Gastroesophageal sphincter (tissue), 3 donors: ENCODE data around the gene EPB41L3.

ENCODE experiments used
- CTCF ChIP-seq, 4 experiments: fragments of 200-600 bp in 2 of 4; fragments of 450-650 bp in 2 of 4; sonication (generic) in 1 of 4; IDR thresholded peaks; one replicate each; pipeline ENCODE4 v1.5.1; 2017 to 2019; ENCODE audit warnings: antibody characterized with exemption in 4 of 4, mild to moderate bottlenecking in 2 of 4, moderate library complexity in 2 of 4
- EP300 ChIP-seq: sonication (generic); formaldehyde crosslinking; IDR thresholded peaks from one replicate; pipeline ENCODE4 v1.6.1; 2017; ENCODE audit warnings: antibody characterized with exemption, mild to moderate bottlenecking
- POLR2A ChIP-seq, 2 donors: fragments of 450-650 bp; IDR thresholded peaks; one replicate each; pipeline ENCODE4 v1.6.1; 2017; ENCODE audit warnings: antibody characterized with exemption in 2 of 2, mild to moderate bottlenecking in 2 of 2, moderate library complexity in 1 of 2
- POLR2AphosphoS5 ChIP-seq: sonication (generic); formaldehyde crosslinking; IDR thresholded peaks from one replicate; pipeline ENCODE4 v1.6.1; 2017; ENCODE audit warnings: antibody characterized with exemption

GRCh38 chr18:5584746-5585417 is 41.1 kb upstream of the EPB41L3 start:
- TF ChIP-seq CTCF (IDR thresholded peaks at IDR 0.05) (no peak), POLR2AphosphoS5 (no peak), EP300 (no peak), POLR2A (IDR thresholded peaks at IDR 0.05) (no peak)
